ENCODE data around the gene GLIS2.

- TF ChIP-seq, protein P1, sequence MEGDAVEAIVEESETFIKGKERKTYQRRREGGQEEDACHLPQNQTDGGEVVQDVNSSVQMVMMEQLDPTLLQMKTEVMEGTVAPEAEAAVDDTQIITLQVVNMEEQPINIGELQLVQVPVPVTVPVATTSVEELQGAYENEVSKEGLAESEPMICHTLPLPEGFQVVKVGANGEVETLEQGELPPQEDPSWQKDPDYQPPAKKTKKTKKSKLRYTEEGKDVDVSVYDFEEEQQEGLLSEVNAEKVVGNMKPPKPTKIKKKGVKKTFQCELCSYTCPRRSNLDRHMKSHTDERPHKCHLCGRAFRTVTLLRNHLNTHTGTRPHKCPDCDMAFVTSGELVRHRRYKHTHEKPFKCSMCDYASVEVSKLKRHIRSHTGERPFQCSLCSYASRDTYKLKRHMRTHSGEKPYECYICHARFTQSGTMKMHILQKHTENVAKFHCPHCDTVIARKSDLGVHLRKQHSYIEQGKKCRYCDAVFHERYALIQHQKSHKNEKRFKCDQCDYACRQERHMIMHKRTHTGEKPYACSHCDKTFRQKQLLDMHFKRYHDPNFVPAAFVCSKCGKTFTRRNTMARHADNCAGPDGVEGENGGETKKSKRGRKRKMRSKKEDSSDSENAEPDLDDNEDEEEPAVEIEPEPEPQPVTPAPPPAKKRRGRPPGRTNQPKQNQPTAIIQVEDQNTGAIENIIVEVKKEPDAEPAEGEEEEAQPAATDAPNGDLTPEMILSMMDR (conservative IDR thresholded peaks at IDR 0.05 in 1 of 2, IDR thresholded peaks at IDR 0.05 in 1 of 2; ENCODE audit: low read depth in 1 of 2, low read length in 2 of 2): no peak
- no peak for TF ChIP-seq EZH2 (IDR thresholded peaks at IDR 0.05; ENCODE audit: low read length, missing control alignments)
Measured at GRCh38 chr16:4283441-4283840, 32.4 kb upstream of the GLIS2 start.

All from fibroblast of lung (primary cell).